ENCODE results near the gene PSMB3.

GRCh38 chr17:38768417-38768816 lies 15.9 kb downstream of the PSMB3 start:
- TF ChIP-seq CTCF (IDR thresholded peaks at IDR 0.05), result no peak
- no peak for TF ChIP-seq POLR2A (IDR thresholded peaks at IDR 0.05)

Data from esophagus squamous epithelium (tissue), 4 donors.